ENCODE results near the gene MTM1. TPM values are rescaled to one million over a fixed set of nuclear protein-coding genes. Genes with fewer than 3 reads are reported as not detected.

MTM1 gene
- total RNA-seq, 1 experiment from 2014 or later = 6.4 TPM

GRCh38 chrX:150616863-150617198 lies 48.4 kb downstream of the MTM1 start:
- Mint-ChIP-seq H3K9me3 (peaks cover 62 to 63% of the 10 kb centered on the region in 2 experiments), H3K4me1 (peaks cover 11 to 12% of the 10 kb centered on the region in 2 experiments), H3K27me3 (ENCODE audit: low read depth) (no peaks in the 10 kb centered on the region), H3K4me3 (no peak overlapping the region), H3K36me3 (ENCODE audit: insufficient read depth in 1 of 3, low read depth in 3 of 3) (peaks cover 8 to 13% (median 10%) of the 10 kb centered on the region in 3 experiments), H3K27ac (no peak overlapping the region; a peak in 1 of 7 replicates)
- Histone ChIP-seq H4K91ac (ENCODE audit: insufficient read length, low read depth, low read length) (no peak overlapping the region), H2BK12ac (ENCODE audit: insufficient read length, low read depth, low read length) (no peak overlapping the region), H3K9ac (ENCODE audit: extremely low read depth, insufficient read length, low read length) (no peak overlapping the region), H3K14ac (ENCODE audit: insufficient read depth, low read length) (no peak overlapping the region), H3K23me2 (ENCODE audit: insufficient read length, low read depth, low read length, poor library complexity, severe bottlenecking) (no peaks in the 10 kb centered on the region), H3K79me2 (ENCODE audit: insufficient read depth, low read length) (no peaks in the 10 kb centered on the region), H3T11ph (ENCODE audit: low read length) (no peak overlapping the region), H2BK5ac (ENCODE audit: insufficient read length, low read length) (no peak overlapping the region), H3K56ac (ENCODE audit: insufficient read length, low read depth, low read length) (no peak overlapping the region), H4K8ac (replicated peaks; ENCODE audit: insufficient read length, low read depth, low read length) (no peak overlapping the region), H2AK5ac (ENCODE audit: insufficient read length, low read length) (no peak overlapping the region), H4K20me1 (ENCODE audit: control insufficient read depth, insufficient read depth, insufficient read length) (no peaks in the 10 kb centered on the region), H2AFZ (ENCODE audit: low read length) (no peak overlapping the region), H2BK15ac (ENCODE audit: low read depth, low read length) (no peak overlapping the region), H3K27me3 (ENCODE audit: insufficient read depth, low read length) (no peaks in the 10 kb centered on the region), H3K4me2 (ENCODE audit: insufficient read depth, insufficient read length, low read length) (no peak overlapping the region), H3K79me1 (ENCODE audit: insufficient read depth, low read depth, low read length, poor library complexity, severe bottlenecking) (no peaks in the 10 kb centered on the region), H3K4me1 (ENCODE audit: insufficient read depth, low read length) (peaks cover 4% of the 10 kb centered on the region; the same call in 1 of the 2 replicates), H3K23ac (ENCODE audit: insufficient read length, low read depth, low read length) (no peak overlapping the region), H2BK120ac (ENCODE audit: low read depth, low read length, poor library complexity, severe bottlenecking) (no peak overlapping the region), H2BK20ac (ENCODE audit: low read depth, low read length, poor library complexity, severe bottlenecking) (no peak overlapping the region), H3K9me3 (ENCODE audit: control insufficient read depth, low read depth, low read length) (peaks cover 4% of the 10 kb centered on the region), H3K4ac (ENCODE audit: low read depth, low read length) (no peak overlapping the region), H3K27ac (ENCODE audit: insufficient read length, low read depth, low read length) (no peak overlapping the region), H4K5ac (ENCODE audit: insufficient read length, low read depth, low read length) (no peak overlapping the region), H3K18ac (ENCODE audit: insufficient read length, low read depth, low read length) (no peak overlapping the region)
- no CpG with 5 or more reads among the region's 2 CpGs for WGBS (ENCODE audit: extremely low coverage, insufficient read length, low lambda C conversion rate)
- TF ChIP-seq CTCF (conservative IDR thresholded peaks at IDR 0.05) = no peak
- DNase-seq = no peak

All from H9 (cell line).